ENCODE results near the gene AHDC1. TPM values are rescaled to one million over a fixed set of nuclear protein-coding genes. Genes with fewer than 3 reads are reported as not detected.
A peak's percentile ranks its signal among the peaks of the same experiment; 100 is the strongest.

AHDC1 gene
- total RNA-seq, 1 experiment from 2014 or later, result 33.7 TPM

GRCh38 chr1:27568300-27569087 lies 35.5 kb downstream of the AHDC1 start:
- Histone ChIP-seq H3K4me2 (ENCODE audit: low read length) (peak overlapping the region; percentile 89), H4K20me1 (ENCODE audit: insufficient read depth) (no peaks in the 10 kb centered on the region; the same call in 1 of the 2 replicates), H3K4me3 (replicated peaks in 1 of 2; ENCODE audit: low read depth in 1 of 2, low read length in 2 of 2) (peak overlapping the region; percentile 26 to 51), H3K4me1 (ENCODE audit: control insufficient read depth in 1 of 2, insufficient read depth in 2 of 2, low read length in 2 of 2) (peaks cover 77 to 98% of the 10 kb centered on the region in 2 experiments), H3K9me3 (ENCODE audit: control insufficient read depth in 1 of 2, insufficient read depth in 1 of 2, low read depth in 1 of 2, low read length in 2 of 2) (no peaks in the 10 kb centered on the region), H3K79me2 (ENCODE audit: insufficient read depth, low read length) (peaks cover 63% of the 10 kb centered on the region), H3K27me3 (ENCODE audit: insufficient read depth, low read length) (no peaks in the 10 kb centered on the region), H3K27ac (ENCODE audit: low read depth, low read length) (peak overlapping the region; percentile 58), H2AFZ (ENCODE audit: low read depth, low read length, poor library complexity, severe bottlenecking) (no peak overlapping the region), H3K36me3 (ENCODE audit: control insufficient read depth in 1 of 2, insufficient read depth in 2 of 2, low read length in 2 of 2) (no peaks in the 10 kb centered on the region; a peak in 1 of 4 replicates), H3K9me2 (ENCODE audit: insufficient read depth) (no peaks in the 10 kb centered on the region), H3K9ac (ENCODE audit: low read length) (peak overlapping the region; percentile 64)
- RAD21 ChIA-PET (ENCODE audit: low non-redundant PET in 1 of 2, low total read pairs in 2 of 2, uncharacterized antibody in 2 of 2, unreplicated experiment in 2 of 2), result interaction anchor here in 1 of 2 experiments (0.6 kb wide), 2 partner anchors 98 to 150 kb away, joined by 4 to 5 read pairs; no protein-coding TSS in a partner anchor
- CTCF ChIA-PET, result interaction anchor here (0.8 to 3.1 kb wide), 9 partner anchors 9 to 37 kb away, joined by 3 to 39 read pairs (median 4); no protein-coding TSS in a partner anchor
- BruUV-seq (replicated peaks), result no TSS peak
- ATAC-seq (peak; percentile 96), DNase-seq (ENCODE audit: low read depth, low spot score) (peak; percentile 89)
- intact Hi-C loops (cut with micrococcal nuclease), result no loop called here
- POLR2A ChIA-PET, result interaction anchor here (0.6 to 1.3 kb wide), 3 partner anchors 11 to 226 kb away, joined by 4 to 5 read pairs (median 5); partner anchors contain the start of genes AHDC1 and SYTL1
- TF ChIP-seq POLR2AphosphoS5 (IDR thresholded peaks at IDR 0.05; ENCODE audit: low read depth, low read length) (peak; percentile 44), EZH2phosphoT487 (IDR thresholded peaks at IDR 0.05; ENCODE audit: borderline replicate concordance) (no peak)
- TF ChIP-seq, protein P1, sequence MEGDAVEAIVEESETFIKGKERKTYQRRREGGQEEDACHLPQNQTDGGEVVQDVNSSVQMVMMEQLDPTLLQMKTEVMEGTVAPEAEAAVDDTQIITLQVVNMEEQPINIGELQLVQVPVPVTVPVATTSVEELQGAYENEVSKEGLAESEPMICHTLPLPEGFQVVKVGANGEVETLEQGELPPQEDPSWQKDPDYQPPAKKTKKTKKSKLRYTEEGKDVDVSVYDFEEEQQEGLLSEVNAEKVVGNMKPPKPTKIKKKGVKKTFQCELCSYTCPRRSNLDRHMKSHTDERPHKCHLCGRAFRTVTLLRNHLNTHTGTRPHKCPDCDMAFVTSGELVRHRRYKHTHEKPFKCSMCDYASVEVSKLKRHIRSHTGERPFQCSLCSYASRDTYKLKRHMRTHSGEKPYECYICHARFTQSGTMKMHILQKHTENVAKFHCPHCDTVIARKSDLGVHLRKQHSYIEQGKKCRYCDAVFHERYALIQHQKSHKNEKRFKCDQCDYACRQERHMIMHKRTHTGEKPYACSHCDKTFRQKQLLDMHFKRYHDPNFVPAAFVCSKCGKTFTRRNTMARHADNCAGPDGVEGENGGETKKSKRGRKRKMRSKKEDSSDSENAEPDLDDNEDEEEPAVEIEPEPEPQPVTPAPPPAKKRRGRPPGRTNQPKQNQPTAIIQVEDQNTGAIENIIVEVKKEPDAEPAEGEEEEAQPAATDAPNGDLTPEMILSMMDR (IDR thresholded peaks at IDR 0.05 in 2 of 3, conservative IDR thresholded peaks at IDR 0.05 in 1 of 3; ENCODE audit: borderline replicate concordance in 1 of 3, insufficient read depth in 1 of 3, low read depth in 2 of 3, low read length in 2 of 3), result peak in 2 of 3 experiments; percentile 70 to 71; a peak in 4 of 6 replicates

GRCh38 chr1:27567971-27568299 lies 36.0 kb downstream of the AHDC1 start:
- no peak overlapping the region for H2AFZ ChIP-seq (ENCODE audit: low read depth, low read length, poor library complexity, severe bottlenecking)
- ChIA-PET RAD21 (ENCODE audit: low non-redundant PET in 1 of 2, low total read pairs in 2 of 2, uncharacterized antibody in 2 of 2, unreplicated experiment in 2 of 2) (interaction anchor here in 1 of 2 experiments (0.6 kb wide), 1 partner anchor 97 kb away, joined by 5 read pairs; no protein-coding TSS in a partner anchor), CTCF (interaction anchor here (1.4 to 3.1 kb wide), 5 partner anchors 10 to 38 kb away, joined by 4 to 39 read pairs (median 6); no protein-coding TSS in a partner anchor), POLR2A (interaction anchor here (1.3 kb wide), 1 partner anchor 11 kb away, joined by 5 read pairs; no protein-coding TSS in a partner anchor)
- H3K4me1 ChIP-seq (ENCODE audit: control insufficient read depth in 1 of 2, insufficient read depth in 2 of 2, low read length in 2 of 2), result peaks cover 75 to 98% of the 10 kb centered on the region in 2 experiments
- intact Hi-C loops (cut with micrococcal nuclease), result no loop called here
- no peaks in the 10 kb centered on the region for H3K9me3 ChIP-seq (ENCODE audit: control insufficient read depth in 1 of 2, insufficient read depth in 1 of 2, low read depth in 1 of 2, low read length in 2 of 2)
- H3K9me2 ChIP-seq (ENCODE audit: insufficient read depth), result no peaks in the 10 kb centered on the region
- DNase-seq (ENCODE audit: low read depth, low spot score), result no peak
- H3K4me2 ChIP-seq (ENCODE audit: low read length), result peak overlapping the region; percentile 89
- H3K4me3 ChIP-seq (replicated peaks in 1 of 2; ENCODE audit: low read depth in 1 of 2, low read length in 2 of 2), result peak overlapping the region; percentile 17 to 41
- peaks cover 61% of the 10 kb centered on the region for H3K79me2 ChIP-seq (ENCODE audit: insufficient read depth, low read length)
- H3K27me3 ChIP-seq (ENCODE audit: insufficient read depth, low read length), result no peaks in the 10 kb centered on the region
- H3K9ac ChIP-seq (ENCODE audit: low read length), result peak overlapping the region; percentile 64
- no peaks in the 10 kb centered on the region; a peak in 1 of 4 replicates for H3K36me3 ChIP-seq (ENCODE audit: control insufficient read depth in 1 of 2, insufficient read depth in 2 of 2, low read length in 2 of 2)
- H4K20me1 ChIP-seq (ENCODE audit: insufficient read depth), result no peaks in the 10 kb centered on the region; the same call in 1 of the 2 replicates
- peak overlapping the region; percentile 58 for H3K27ac ChIP-seq (ENCODE audit: low read depth, low read length)
- peak; percentile 1; the same call in 1 of the 2 replicates for ATAC-seq
- BruUV-seq (replicated peaks), result no TSS peak
- TF ChIP-seq CBX3 (IDR thresholded peaks at IDR 0.05; ENCODE audit: low read depth) (no peak), FOSL1 (IDR thresholded peaks at IDR 0.05; ENCODE audit: low read depth) (no peak), EGR1 (IDR thresholded peaks at IDR 0.05; ENCODE audit: low read depth) (no peak), SP1 (IDR thresholded peaks at IDR 0.05; ENCODE audit: low read depth) (no peak), REST (IDR thresholded peaks at IDR 0.05; ENCODE audit: low read depth) (no peak), SIN3A (IDR thresholded peaks at IDR 0.05; ENCODE audit: low read depth) (no peak), SRF (IDR thresholded peaks at IDR 0.05; ENCODE audit: low read depth) (no peak), POLR2AphosphoS5 (IDR thresholded peaks at IDR 0.05; ENCODE audit: low read depth, low read length) (no peak)

Data from HCT116 (cell line).